Keratinocyte (primary cell): Measurements from ENCODE around the gene PRR5. TPM values are rescaled to one million over a fixed set of nuclear protein-coding genes. Genes with fewer than 3 reads are reported as not detected.
"Not testable (repeated sequence)": the region's sequence is repeated elsewhere in the genome, so short reads cannot be mapped to it uniquely, and the experiment has no call there.

Source experiments
- DNase-seq: peaks from one replicate; pipeline ENCODE4 v3.0.0-alpha.2; 2011; ENCODE audit warnings: low read depth, missing footprints, low spot score
- FAIRE-seq: peaks from 2 replicates; lab custom pipeline; 2011; peaks lifted over from hg19 to GRCh38; lab: Jason Lieb, UNC
- H2AFZ ChIP-seq: 2 replicates; pipeline ENCODE4 v1.6.0; 2012; ENCODE audit warnings: low read length, control low read depth, inconsistent platforms; ENCODE audit not compliant: control insufficient read depth
- H3K27ac ChIP-seq: 2 replicates; pipeline ENCODE4 v1.5.1; 2011; ENCODE audit warnings: low read length; ENCODE audit not compliant: control insufficient read depth, insufficient read depth
- H3K27me3 ChIP-seq: 3 replicates; pipeline ENCODE4 v1.6.0; 2011; ENCODE audit warnings: low read length; ENCODE audit not compliant: control insufficient read depth, insufficient read depth; ENCODE audit errors: extremely low read depth
- H3K36me3 ChIP-seq, 2 experiments: 2 replicates in 1 of 2; 3 replicates in 1 of 2; pipeline ENCODE4 v1.5.1; 2011; ENCODE audit warnings: low read length in 2 of 2, mild to moderate bottlenecking in 1 of 2; ENCODE audit not compliant: control insufficient read depth in 2 of 2, insufficient read depth in 2 of 2; ENCODE audit errors: extremely low read depth in 1 of 2
- H3K4me1 ChIP-seq: 3 replicates; pipeline ENCODE4 v1.5.1; 2011; ENCODE audit warnings: low read length; ENCODE audit not compliant: control insufficient read depth, insufficient read depth; ENCODE audit errors: extremely low read depth
- H3K4me2 ChIP-seq: 3 replicates; pipeline ENCODE4 v1.6.0; 2011; ENCODE audit warnings: low read depth, low read length; ENCODE audit not compliant: control insufficient read depth, insufficient read depth; ENCODE audit errors: extremely low read depth
- H3K4me3 ChIP-seq, 3 experiments: fragments of 200-600 bp in 1 of 3; sonication (generic) in 1 of 3; 2 replicates in 2 of 3; 3 replicates in 1 of 3; pipeline ENCODE4 v1.5.1; 2011 to 2016; ENCODE audit warnings: low read length in 3 of 3, mild to moderate bottlenecking in 3 of 3, control low read depth in 2 of 3, inconsistent platforms in 1 of 3, low read depth in 1 of 3, mixed read lengths in 1 of 3, mixed run types in 1 of 3, moderate library complexity in 1 of 3; ENCODE audit not compliant: control insufficient read depth in 2 of 3, insufficient read depth in 2 of 3; ENCODE audit errors: extremely low read depth in 1 of 3
- H3K79me2 ChIP-seq: 2 replicates; pipeline ENCODE4 v1.6.0; 2012; ENCODE audit warnings: low read length; ENCODE audit not compliant: control insufficient read depth, insufficient read depth
- H3K9ac ChIP-seq: 3 replicates; pipeline ENCODE4 v1.6.0; 2011; ENCODE audit warnings: low read length; ENCODE audit not compliant: control insufficient read depth, insufficient read depth; ENCODE audit errors: extremely low read depth
- H3K9me1 ChIP-seq: 3 replicates; pipeline ENCODE4 v1.6.0; 2011; ENCODE audit warnings: low read length; ENCODE audit not compliant: control insufficient read depth, insufficient read depth; ENCODE audit errors: extremely low read depth
- H3K9me3 ChIP-seq: 2 replicates; pipeline ENCODE4 v1.5.1; 2012; ENCODE audit warnings: low read depth, low read length; ENCODE audit not compliant: control insufficient read depth
- H4K20me1 ChIP-seq: 3 replicates; pipeline ENCODE4 v1.6.0; 2011; ENCODE audit warnings: low read length; ENCODE audit not compliant: control insufficient read depth, insufficient read depth; ENCODE audit errors: extremely low read depth
- CTCF ChIP-seq, 3 experiments: IDR thresholded peaks in 1 of 3; conservative IDR thresholded peaks in 1 of 3; optimal IDR thresholded peaks in 1 of 3; 2 replicates in 2 of 3; 3 replicates in 1 of 3; pipeline versions ENCODE3 to v1.5.1; 2011; ENCODE audit warnings: low read length in 3 of 3, mild to moderate bottlenecking in 3 of 3, moderate library complexity in 2 of 3, control low read depth in 1 of 3, inconsistent platforms in 1 of 3; ENCODE audit not compliant: insufficient read depth in 2 of 3; ENCODE audit errors: extremely low read depth in 1 of 3
- EZH2 ChIP-seq: IDR thresholded peaks from one replicate; pipeline ENCODE4 v1.6.1; 2012; ENCODE audit warnings: inconsistent platforms, mild to moderate bottlenecking, low read length, moderate library complexity
- dilution Hi-C: fragments of 300-500 bp; cut with MboI; formaldehyde crosslinking; loops from one replicate; pipeline ENCODE4 v1.7.0; 2020; ENCODE audit warnings: low sequenced_read_pairs; ENCODE audit not compliant: extremely low pct_ligation_motif_present
- polyA plus RNA-seq, 5 experiments: library from polyadenylated mRNA; depleted of rRNA in 3 of 5; stranded (reverse) in 3 of 5; stranded (forward) in 1 of 5; unstranded in 1 of 5; fragments of >200 nt; gene quantifications; 1 replicate in 1 of 5; 2 replicates in 3 of 5; 3 replicates in 1 of 5; pipeline versions ENCODE4 v1.2.1 to v1.2.3, GENCODE V29; 2011 to 2012; ENCODE audit warnings: missing spikeins in 2 of 5, low read depth in 1 of 5, low replicate concordance in 1 of 5

The PRR5 gene
- polyA plus RNA-seq, 1 donor (not counting 4 experiments of a cell fraction or from before 2014, with no cell fraction given) = 9.1 TPM

GRCh38 chr22:44672632-44673031 is 29.4 kb upstream of the PRR5 start:
- peaks cover 47% of the 10 kb centered on the region for H3K27me3 ChIP-seq
- FAIRE-seq = no peak
- dilution Hi-C loops = no loop called here
- DNase-seq = no peak
- H3K79me2 ChIP-seq = no peaks in the 10 kb centered on the region
- H3K9me1 ChIP-seq = no peaks in the 10 kb centered on the region
- H2AFZ ChIP-seq = no peak overlapping the region
- H3K4me2 ChIP-seq = no peak overlapping the region
- no peak overlapping the region for H3K27ac ChIP-seq
- no peak overlapping the region for H3K4me3 ChIP-seq
- peaks cover 3% of the 10 kb centered on the region for H4K20me1 ChIP-seq
- TF ChIP-seq CTCF (optimal IDR thresholded peaks at IDR 0.05 in 1 of 3, IDR thresholded peaks at IDR 0.05 in 1 of 3, conservative IDR thresholded peaks at IDR 0.05 in 1 of 3; ENCODE audit: extremely low read depth in 1 of 3, insufficient read depth in 2 of 3, low read length in 3 of 3) = no peak
- TF ChIP-seq EZH2 = no peak
- no peak overlapping the region for H3K9ac ChIP-seq
- peaks cover 11% of the 10 kb centered on the region for H3K4me1 ChIP-seq
- H3K36me3 ChIP-seq = no peaks in the 10 kb centered on the region
- H3K9me3 ChIP-seq = no peaks in the 10 kb centered on the region

GRCh38 chr22:44673406-44673805 is 28.6 kb upstream of the PRR5 start:
- no peak overlapping the region for H3K9ac ChIP-seq
- no peaks in the 10 kb centered on the region for H3K79me2 ChIP-seq
- H3K27ac ChIP-seq = no peak overlapping the region
- peaks cover 43% of the 10 kb centered on the region for H3K27me3 ChIP-seq
- no peak overlapping the region for H3K4me2 ChIP-seq
- no peak for TF ChIP-seq EZH2
- no peak for TF ChIP-seq CTCF (optimal IDR thresholded peaks at IDR 0.05 in 1 of 3, IDR thresholded peaks at IDR 0.05 in 1 of 3, conservative IDR thresholded peaks at IDR 0.05 in 1 of 3; ENCODE audit: extremely low read depth in 1 of 3, insufficient read depth in 2 of 3, low read length in 3 of 3)
- peaks cover 11% of the 10 kb centered on the region for H3K4me1 ChIP-seq
- FAIRE-seq (no peak), DNase-seq (no peak)
- no peak overlapping the region for H3K4me3 ChIP-seq
- H3K9me3 ChIP-seq = no peaks in the 10 kb centered on the region
- dilution Hi-C loops = no loop called here
- H2AFZ ChIP-seq = no peak overlapping the region
- H3K36me3 ChIP-seq = no peaks in the 10 kb centered on the region
- no peaks in the 10 kb centered on the region for H4K20me1 ChIP-seq
- H3K9me1 ChIP-seq = no peaks in the 10 kb centered on the region

GRCh38 chr22:44676066-44676440 is 26.0 kb upstream of the PRR5 start:
- H4K20me1 ChIP-seq, DNase-seq, dilution Hi-C loops, H3K79me2 ChIP-seq, FAIRE-seq, H3K9ac ChIP-seq, H3K9me3 ChIP-seq, H3K4me3 ChIP-seq, H3K36me3 ChIP-seq, H3K4me1 ChIP-seq, H3K4me2 ChIP-seq, H2AFZ ChIP-seq, H3K27ac ChIP-seq, H3K9me1 ChIP-seq: not testable (repeated sequence)
- peaks cover 19% of the 10 kb centered on the region for H3K27me3 ChIP-seq
